GM15510 (cell line): ENCODE results near the gene DNAJB6.
A peak's percentile ranks its signal among the peaks of the same experiment; 100 is the strongest.

Experiments used
- POLR2A ChIP-seq: IDR thresholded peaks from 3 replicates; pipeline ENCODE4 v1.6.1; 2011; ENCODE audit warnings: borderline replicate concordance; ENCODE audit not compliant: insufficient read length; ENCODE audit errors: extremely low read depth

Gene DNAJB6

DNA sequence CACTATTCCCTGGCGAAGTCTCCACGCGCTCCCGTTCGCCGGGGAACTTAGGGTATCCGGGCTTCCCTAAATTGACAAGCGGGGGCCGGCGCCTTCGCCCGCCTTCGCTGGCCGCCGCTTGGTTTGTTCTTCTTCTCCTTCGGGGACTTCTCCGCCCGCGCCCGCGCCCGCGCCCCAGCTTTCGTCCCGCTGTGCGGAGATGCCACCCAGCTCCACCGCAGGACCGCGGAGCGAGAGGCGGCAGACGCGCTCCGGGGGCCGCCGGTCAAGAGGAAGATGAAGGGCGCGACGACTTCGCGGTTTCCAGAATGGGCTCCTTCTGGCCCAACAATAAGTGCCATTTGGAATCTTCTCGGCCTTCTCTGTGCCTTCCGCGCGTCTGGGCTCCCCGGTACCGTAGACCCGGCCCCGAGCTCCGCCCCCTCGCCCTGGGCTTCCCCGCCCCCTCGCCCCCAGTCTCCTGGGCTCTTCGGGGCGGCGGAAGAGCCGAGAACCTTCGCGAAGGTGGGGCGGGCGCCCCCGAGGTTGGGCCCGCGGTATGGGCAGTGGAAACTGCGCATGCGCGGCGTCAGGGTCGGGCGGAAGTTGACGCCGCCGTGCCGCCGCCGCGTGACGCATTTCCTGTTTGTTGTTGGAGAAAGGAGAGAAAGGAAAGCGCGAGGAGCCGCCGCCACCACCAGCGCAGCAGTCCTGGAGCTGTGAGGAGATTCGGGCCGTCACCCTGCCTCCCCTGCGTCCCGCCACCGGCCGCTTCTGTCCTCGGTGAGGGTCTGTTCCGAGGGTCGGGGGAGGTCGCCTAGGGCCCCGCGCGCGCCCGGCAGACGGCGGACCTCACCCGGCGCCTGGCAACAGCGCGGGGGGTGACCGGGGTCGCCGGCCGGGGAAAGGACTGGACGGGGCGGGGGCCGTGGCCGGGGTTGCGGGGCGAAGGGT is at the start of gene DNAJB6:
Gene DNAJB6 (plus strand): TSS at position 622 of the 933 bp plus-strand sequence. CDS start 21,569 bp downstream, outside the sequence.
- TF ChIP-seq POLR2A = peak; percentile 63

DNA sequence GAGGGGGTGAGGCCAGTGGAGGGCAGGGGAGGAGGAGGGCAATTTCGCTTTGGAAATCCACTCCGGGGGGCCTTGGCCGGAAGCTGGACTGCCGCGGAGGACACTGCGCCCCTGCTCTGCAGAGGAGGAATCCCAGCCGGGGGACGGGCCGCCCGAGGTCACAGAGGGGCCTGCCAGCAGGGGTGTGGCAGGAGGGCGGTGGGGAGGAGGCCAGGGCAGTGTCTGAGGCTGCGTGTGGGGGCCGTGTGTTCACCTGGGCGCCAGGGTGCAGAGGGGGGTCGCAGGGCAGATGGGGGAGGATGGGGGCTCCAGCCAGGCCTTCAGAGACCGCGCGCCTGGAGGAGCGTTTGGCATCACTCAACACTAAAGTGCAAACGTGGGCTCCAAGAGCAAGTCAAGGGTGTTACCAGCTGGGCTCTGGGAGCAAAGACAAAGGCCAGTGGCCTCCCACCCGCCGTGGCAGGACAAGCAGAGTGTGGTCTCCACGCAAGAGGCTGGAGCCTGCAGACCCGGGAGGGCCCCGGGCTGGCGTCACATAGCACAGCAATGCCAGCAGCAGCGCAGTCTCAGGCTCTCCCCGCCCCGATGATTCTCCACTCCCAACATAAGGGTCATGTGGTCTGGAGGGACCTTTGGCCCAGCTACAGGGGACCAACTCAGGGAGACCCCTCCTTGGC is 45.3 kb upstream of the DNAJB6 start:
- TF ChIP-seq POLR2A = no peak

DNA sequence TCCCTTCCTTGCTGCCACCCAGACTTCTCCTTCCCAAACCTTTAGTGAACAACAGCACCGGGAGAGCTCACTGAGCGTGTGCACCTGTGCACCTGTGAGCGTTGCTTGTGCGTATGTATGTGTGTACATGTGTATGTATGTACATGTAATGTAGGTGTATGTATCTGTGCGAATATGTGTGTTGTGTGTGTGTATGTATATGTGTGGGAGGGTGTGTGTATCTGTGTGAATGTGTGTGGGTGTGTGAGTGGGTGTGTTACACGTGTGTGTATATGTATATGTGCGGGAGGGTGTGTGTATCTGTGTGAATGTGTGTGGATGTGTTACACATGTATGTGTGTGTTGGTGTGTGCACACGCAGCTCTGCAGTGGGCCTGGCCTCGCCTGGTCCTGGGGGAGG is 44.5 kb upstream of the DNAJB6 start:
- no peak for TF ChIP-seq POLR2A

DNA sequence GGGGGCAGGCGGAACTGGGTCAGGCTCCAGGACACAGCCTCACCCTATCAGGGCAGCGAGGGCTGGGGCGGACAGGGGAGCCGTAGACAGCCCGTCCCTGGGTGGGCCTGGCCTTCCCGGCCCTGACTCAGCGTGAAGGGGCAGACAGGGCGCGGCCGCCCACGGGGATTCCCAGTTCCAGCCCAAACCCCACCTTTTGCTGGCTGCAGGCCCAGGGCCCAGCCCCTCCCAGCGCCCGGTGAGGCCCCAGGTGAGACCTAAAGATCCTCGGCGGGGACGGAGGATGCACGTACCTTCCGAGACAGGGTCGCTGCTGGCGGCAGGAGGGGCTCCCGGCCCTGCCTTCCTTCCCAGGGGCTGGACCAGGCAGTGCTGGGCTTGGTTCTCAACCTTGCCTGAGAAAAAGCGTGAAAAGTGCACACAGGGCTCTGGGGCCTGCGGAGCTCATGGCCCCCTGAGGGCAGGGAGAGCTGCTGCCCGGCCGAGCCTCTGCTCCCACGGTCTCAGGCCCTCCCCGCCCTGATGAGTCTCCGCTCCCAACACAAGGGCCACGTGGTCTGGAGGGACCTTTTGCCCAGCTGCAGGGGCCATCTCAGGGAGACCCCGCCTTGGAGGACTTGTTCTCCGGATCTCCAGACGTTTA is 43.9 kb upstream of the DNAJB6 start:
- TF ChIP-seq POLR2A = no peak

DNA sequence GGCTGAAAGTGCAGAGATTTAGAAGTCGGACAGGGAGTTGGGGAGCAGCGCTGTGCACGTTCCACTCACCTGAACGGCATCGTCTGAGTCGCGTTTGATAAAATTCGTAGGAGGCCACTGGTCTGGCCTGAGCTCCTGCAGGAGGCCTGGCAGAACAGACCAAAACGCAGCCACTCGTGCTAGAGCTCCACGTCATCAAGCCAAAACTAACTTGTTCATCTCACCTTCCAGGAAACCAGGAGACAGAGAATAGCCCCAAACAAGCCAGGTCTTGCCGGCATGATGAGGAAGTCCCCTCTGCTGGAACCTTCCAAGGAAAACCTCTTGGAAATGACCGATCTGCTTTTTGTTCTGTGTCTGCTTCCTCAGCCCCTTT is 43.4 kb upstream of the DNAJB6 start:
- no peak for TF ChIP-seq POLR2A

DNA sequence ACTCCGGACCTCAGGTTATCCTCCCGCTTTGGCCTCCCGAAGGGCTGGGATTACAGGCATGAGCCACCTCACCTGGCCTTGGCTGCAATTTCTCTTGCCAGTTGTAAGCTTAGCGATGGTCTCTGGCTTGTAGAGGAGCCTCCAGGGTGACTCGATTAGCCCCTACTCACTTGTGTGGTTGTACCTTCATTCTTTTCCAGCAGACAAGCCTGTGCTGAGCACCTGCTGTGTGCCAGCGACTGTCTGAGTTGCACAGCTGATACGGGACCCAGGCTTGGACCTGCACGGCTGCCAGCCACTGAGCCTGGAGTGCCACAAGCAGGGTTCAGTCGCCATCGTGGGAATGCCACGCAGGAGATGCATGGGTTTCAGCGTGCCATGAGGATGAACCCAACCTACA is 42.0 kb upstream of the DNAJB6 start:
- no peak for TF ChIP-seq POLR2A

DNA sequence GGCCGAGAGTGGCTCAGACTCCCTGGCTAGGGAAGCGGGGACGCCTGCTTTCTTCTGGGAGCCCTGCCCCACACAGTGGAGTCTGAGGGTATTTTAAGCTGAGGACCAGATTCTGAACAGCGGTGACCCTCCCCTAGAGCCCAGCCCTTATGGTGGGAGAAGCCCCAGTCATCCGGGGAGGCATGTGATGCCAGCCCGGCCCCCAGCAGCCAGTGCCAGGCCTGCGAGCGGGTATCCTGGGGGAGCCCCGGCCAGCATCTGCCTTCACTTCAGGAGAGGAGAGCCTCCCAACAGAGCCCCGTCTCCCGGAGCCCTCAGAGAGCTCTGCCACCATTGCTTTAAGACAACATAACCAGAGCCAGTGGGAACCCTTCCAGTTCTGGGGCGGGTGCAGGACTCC is 41.5 kb upstream of the DNAJB6 start:
- no peak for TF ChIP-seq POLR2A

DNA sequence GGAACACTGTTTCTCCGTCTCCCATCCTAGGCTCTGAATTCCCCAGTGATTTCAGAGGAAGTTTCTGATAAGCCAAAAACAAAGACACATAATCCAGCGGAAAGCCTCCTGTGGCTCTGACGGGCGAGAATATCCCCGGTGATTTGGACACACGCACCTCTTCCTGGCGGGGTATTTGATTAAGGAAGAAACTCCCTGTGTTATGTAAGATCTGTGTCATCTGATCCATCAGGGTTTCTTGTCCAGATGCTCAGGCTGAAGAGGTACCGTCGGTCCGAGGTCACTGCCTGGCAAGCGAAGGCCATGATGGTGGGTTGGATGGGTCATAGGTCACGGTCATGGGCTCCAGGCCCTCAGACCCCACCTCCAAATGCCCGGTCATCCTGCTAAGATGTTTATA is 39.6 kb upstream of the DNAJB6 start:
- TF ChIP-seq POLR2A = no peak

DNA sequence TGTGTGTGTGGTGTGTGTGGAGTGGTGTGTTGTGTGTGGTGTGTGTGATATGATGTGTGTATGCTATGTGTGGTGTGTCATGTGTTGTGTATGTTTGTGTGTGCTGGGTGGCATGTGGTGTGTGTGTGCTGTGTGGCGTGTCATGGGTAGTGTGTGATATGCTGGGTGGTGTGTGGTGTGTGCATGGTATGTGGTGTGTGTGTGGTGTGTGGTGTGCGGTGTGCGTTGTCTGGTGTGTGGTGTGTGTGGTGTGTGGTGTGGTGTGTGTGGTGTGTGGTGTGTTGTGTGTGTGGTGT is 37.5 kb upstream of the DNAJB6 start:
- no peak for TF ChIP-seq POLR2A

DNA sequence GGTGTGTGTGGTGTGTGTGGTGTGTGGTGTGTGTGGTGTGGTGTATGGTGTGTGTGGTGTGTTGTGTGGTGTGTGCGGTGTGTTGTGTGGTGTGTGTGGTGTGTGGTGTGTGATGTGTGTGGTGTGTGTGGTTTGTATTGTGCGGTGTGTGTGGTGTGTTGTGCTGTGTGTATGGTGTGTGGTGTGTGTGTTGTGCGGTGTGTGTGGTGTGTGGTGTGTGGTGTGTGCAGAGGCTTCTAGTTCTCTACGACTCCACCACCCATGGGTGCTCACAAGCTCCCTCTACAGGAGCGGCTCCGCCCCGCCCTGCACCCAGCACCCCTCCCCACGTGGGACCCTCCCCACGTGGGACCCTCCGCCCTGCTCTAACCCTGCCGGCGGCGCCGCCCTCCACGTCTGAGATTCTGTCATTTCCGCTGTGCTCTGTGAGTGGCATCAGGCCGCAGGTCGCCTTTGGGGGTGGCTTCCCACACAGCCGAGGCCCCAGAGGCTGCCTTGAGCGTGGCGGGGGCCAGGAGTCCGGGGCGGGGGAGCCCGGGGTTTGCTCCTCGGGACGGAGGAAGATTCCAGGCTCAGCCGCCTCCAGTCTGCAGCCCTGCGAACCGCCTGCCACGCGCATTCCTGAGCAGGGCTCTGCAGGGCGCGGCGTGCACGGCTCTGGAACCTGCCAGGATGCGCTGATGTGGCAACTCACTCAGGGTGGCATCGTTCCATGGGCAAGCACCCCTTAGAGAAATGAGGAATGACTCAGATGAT is 37.0 kb upstream of the DNAJB6 start:
- no peak for TF ChIP-seq POLR2A

DNA sequence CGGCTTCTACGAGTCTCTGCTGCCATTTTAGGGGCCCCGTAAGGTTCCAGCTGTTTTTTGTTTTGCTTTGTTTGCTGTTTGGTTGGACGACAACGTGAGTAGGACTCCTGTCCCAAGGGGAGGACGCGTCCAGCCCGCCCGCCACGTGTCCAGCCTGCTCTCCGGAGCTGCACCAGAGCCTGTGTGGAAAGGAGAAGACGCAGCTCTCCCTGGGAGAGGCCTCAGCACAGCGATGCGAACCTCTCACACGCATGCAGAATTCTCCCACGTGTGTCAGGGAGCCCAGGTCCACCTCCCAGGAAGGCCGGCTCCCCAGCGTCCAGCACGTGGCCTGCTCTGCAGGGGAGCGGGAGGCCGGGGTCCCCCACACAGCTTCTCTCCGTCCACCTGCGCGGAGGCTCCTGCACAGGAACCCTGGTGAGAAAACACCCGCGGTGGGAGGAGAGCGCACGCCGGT is 36.4 kb upstream of the DNAJB6 start:
- TF ChIP-seq POLR2A = no peak

DNA sequence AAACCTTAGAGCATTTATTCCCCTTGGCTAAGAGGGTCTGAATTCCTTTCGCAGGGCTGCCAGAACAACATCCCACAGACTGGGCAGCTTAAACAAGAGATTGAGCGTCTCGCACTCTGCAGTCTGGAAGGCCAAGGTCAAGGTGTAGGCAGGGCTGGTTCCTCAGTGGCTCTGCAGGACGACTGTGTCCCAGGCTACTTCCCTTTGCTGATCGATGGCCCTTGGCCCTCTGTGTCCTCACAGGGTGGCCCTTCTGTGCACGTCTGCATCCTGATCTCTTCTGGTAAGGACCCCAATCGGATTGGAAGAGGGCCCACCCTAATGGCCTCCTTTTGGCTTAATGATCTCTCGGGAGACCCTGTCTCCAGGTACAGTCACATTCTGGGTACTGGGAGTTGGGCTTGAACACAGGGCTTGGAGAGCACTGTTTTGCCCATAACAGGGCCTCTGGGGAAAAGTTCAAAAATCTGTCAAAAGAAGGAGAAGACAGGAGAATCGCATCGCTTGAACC is 35.1 kb upstream of the DNAJB6 start:
- TF ChIP-seq POLR2A = no peak

DNA sequence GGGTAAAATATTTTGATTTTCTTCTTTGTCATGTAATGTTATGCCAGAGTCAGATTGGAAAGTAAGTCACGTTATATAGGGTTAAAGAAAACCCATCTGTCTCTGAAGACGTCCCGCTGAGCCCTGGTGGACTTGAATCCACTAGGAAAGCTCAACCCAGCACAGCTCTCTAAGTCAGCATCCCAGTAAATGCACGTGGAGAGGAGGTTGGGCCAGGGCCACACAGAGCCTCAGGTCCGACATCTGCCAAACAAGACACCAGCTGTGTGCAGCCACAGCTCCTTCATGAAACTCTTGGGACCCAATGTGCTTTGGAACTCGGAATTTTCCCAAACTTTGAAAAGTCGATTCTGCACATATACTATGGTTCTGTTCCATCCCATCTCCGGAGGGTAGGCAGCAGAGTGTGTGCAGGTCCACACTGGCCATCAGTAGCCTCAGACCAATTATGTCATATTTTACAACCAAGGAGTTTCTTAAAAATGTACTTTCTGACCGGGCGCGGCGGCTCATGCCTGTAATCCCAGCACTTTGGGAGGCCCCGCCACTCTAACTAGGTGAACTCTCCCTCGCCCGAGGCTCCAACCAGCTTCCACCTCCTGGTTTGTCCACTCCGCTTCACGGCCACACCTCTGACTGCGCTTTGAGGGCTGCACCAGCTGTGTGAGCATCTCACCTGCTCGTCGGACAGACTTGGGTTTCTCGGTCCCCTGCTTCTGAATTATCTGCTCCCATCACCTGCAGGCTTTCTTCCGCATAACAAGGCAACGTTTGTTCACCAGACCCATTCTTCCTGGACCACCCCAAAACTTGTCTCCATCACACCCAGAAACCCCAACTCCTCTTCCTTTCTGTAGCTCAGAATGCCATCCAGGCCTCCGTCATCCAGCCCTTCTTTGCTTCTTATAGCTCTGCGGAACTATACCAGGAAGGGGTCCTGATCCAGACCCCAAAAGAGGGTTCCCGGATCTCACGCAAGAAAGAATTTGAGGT is 29.7 kb upstream of the DNAJB6 start:
- TF ChIP-seq POLR2A = no peak
